Fibroblast of the aortic adventitia (primary cell): Measurements from ENCODE around the gene TEAD1. TPM values are rescaled to one million over a fixed set of nuclear protein-coding genes. Genes with fewer than 3 reads are reported as not detected.

Experiments used
- DNase-seq: peaks from one replicate; pipeline ENCODE4 v3.0.0-alpha.2; 2010; ENCODE audit warnings: low read depth
- H3K4me3 ChIP-seq: 2 replicates; pipeline ENCODE4 v1.5.1; 2011; ENCODE audit warnings: low read depth, mild to moderate bottlenecking, control low read depth, low read length, moderate library complexity
- CTCF ChIP-seq: IDR thresholded peaks from 2 replicates; pipeline ENCODE4 v1.5.1; 2011; ENCODE audit warnings: mild to moderate bottlenecking, low read length, control low read depth, inconsistent platforms; ENCODE audit not compliant: insufficient read depth
- total RNA-seq: library from RNA; depleted of rRNA; stranded (reverse); fragments of >200 nt; gene quantifications from 2 replicates; pipeline ENCODE4 v1.2.3, GENCODE V29; 2012; ENCODE audit warnings: low replicate concordance

The TEAD1 gene
- total RNA-seq, 1 donor: 117 TPM

DNA sequence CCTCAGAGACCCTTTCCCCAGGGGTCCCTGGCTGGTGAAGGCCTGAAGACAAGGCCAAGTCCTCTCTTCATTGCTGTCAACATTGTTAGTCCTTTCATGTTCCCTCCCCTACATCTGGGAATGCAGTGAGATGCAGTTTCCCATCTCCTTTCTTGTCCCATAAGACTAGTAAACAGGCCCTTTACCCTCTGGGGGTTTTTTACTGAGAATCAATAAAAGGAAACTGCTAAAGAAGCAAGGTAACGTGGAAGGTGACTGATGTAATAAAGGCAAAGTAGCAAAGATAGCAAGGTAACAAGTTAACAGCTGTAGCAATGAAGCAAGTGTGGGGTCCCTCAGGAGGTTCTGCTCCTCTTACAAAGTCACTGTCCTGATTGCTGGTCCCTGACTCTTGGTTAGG is 37.3 kb downstream of the TEAD1 start:
- no peak for TF ChIP-seq CTCF
- H3K4me3 ChIP-seq: no peak overlapping the region
- DNase-seq: no peak

- DNase-seq: no peak
- no peak overlapping the region for H3K4me3 ChIP-seq
- TF ChIP-seq CTCF: no peak
Observed at GRCh38 chr11:12712132-12712531, 37.9 kb downstream of the TEAD1 start.

DNA sequence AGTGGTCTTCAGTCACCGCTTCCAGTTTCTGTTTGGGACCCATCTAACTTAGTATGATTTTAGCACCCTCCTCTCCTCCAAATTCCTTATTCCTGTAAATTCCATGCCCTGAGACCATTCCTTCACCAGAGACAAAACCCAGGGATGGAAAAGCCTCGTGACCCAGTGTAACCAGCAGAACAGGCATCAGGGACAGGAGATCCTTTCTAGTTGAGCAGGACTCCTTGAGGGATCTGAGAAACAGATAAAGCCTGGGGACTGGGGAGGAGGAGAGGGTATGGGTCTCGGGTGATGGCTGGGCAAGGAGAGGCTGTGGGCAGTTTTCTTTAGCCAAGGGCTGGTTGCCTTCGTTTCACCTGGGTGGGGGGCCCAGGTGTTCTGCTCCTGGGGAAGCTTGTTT is 40.9 kb downstream of the TEAD1 start:
- H3K4me3 ChIP-seq: no peak overlapping the region
- DNase-seq: no peak
- TF ChIP-seq CTCF: no peak

DNA sequence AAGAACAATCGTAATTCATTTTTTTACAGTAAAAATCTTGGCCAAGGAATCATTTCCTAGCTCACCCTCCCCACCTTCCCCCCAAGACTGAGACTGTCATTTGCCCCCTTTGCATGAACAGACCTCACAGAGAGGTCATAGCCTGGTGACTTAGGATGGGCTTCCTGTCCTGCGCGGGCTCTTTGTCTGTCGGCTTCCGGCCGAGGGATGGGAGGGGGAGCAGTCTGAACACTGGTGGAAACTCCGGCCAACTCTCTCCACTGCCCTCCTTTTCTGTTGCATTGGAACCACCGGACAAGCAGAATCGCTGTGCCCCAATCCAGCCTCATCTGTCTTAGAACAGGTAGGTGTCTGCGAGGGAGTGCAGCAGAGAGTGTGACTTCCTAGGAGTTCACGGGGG is 41.7 kb downstream of the TEAD1 start:
- H3K4me3 ChIP-seq: no peak overlapping the region
- TF ChIP-seq CTCF: no peak
- DNase-seq: no peak

GRCh38 chr11:12716816-12717215 is 42.6 kb downstream of the TEAD1 start:
- no peak overlapping the region for H3K4me3 ChIP-seq
- no peak for DNase-seq
- no peak for TF ChIP-seq CTCF

DNA sequence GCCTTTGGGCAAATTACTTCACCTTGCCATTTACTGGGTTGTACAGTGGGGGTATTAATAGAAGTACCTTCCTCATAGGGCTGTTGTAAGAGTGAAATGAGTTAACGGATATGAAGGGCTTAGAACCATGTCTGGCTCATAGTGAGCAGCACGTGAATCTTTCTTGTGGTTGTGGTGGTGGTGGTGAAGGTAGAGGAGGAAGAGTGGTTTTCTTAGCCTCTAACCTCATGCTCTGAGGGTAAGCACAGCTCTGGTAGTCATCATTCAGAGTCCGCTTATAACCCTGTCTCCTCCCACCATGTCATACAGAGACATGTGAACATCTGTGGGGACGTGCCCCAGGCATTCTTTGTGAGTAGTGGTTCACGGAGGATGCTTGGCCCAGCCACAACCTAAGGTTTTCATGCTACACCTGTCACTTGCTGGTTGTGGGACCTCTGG is 43.6 kb downstream of the TEAD1 start:
- TF ChIP-seq CTCF: no peak
- no peak overlapping the region for H3K4me3 ChIP-seq
- no peak for DNase-seq

DNA sequence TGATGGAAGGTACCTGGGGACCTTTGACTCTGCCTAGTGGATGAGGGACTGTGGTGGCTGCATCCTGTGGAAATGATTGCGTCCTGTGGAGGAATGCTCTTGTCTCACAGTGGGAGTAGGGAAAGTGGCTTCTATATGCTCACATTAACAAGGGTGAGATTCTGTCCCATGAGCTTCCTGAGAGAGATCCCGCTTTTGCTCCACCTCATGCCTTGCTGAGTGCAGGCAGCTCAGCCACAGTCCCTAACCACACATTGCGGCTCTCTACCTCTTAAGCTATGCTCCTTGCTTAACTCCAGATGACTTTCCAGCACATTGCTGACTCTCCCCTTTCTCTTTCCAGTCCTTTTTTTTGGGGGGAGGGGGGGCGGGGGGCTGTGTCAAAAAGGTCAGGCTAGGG is 45.0 kb downstream of the TEAD1 start:
- peak; percentile 20 for DNase-seq
- no peak for TF ChIP-seq CTCF
- no peak overlapping the region for H3K4me3 ChIP-seq
